Upper lobe of left lung (tissue), 4 donors: Measurements from ENCODE around the gene ARF5.

Experiments
- CTCF ChIP-seq, 6 experiments: fragments of 450-650 bp in 4 of 6; fragments of 200-600 bp in 2 of 6; sonication (generic) in 2 of 6; IDR thresholded peaks; one replicate each; pipeline ENCODE4 v1.5.1; 2016 to 2019; ENCODE audit warnings: antibody characterized with exemption in 6 of 6
- EP300 ChIP-seq, 4 donors: sonication (generic); formaldehyde crosslinking; IDR thresholded peaks; one replicate each; pipeline ENCODE4 v1.5.1; 2017; ENCODE audit warnings: antibody characterized with exemption in 4 of 4, control low read depth in 2 of 4
- POLR2A ChIP-seq, 4 donors: fragments of 450-650 bp; IDR thresholded peaks; one replicate each; pipeline ENCODE4 v1.5.1; 2016 to 2017; ENCODE audit warnings: antibody characterized with exemption in 4 of 4, mild to moderate bottlenecking in 2 of 4

GRCh38 chr7:127546313-127546712, 41.9 kb upstream of the ARF5 start:
- TF ChIP-seq EP300 (IDR thresholded peaks at IDR 0.05) (no peak), CTCF (IDR thresholded peaks at IDR 0.05) (no peak), POLR2A (IDR thresholded peaks at IDR 0.05) (no peak)
